ENCODE data around the gene DLGAP4.

Gene DLGAP4

GRCh38 chr20:36523341-36523740 lies 217.2 kb downstream of the DLGAP4 start:
- Histone ChIP-seq H3K36me3 (ENCODE audit: insufficient read depth, low read length) (peaks cover 18% of the 10 kb centered on the region), H3K9me3 (ENCODE audit: control insufficient read depth, insufficient read depth, low read length) (no peaks in the 10 kb centered on the region), H3K4me1 (ENCODE audit: insufficient read depth, low read length) (no peaks in the 10 kb centered on the region), H3K9ac (ENCODE audit: low read depth, low read length) (no peak overlapping the region)

DNA sequence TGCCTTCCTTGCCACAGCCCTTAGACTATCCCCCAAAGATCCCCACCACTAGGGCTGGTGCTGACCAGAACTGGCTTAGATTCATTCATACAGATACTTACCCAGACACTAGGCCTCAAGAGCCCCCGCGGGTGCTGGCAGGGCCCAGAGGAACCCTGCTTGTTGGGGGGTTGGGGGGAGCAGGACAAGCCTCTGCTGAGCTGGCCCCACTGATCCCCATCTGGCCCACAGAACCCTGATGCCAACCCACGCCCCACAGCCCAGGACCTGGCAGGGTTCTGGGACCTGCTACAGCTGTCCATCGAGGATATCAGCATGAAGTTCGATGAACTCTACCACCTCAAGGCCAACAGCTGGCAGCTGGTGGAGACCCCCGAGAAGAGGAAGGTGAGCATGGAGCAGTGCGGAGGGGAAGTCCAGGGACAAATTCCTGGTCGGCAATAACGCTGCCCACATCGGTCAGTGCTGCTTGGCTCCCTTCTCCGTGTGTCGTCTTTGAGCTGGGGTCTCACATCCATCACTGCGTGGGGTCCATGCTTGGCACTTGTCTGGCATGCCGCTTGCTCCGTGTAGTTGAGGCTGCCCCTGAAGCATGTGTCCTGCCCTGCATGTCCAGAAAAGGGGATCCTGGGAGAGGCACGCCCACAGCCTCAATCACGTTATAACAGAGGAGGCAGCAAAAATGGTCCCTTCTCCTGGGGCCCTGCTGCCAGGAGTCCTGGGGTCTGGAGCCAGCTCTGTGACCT lies 219.7 kb downstream of the DLGAP4 start:
- Histone ChIP-seq H3K36me3 (ENCODE audit: insufficient read depth, low read length) (peaks cover 18% of the 10 kb centered on the region), H3K9me3 (ENCODE audit: control insufficient read depth, insufficient read depth, low read length) (no peaks in the 10 kb centered on the region), H3K9ac (ENCODE audit: low read depth, low read length) (no peak overlapping the region), H3K4me1 (ENCODE audit: insufficient read depth, low read length) (no peaks in the 10 kb centered on the region)

DNA sequence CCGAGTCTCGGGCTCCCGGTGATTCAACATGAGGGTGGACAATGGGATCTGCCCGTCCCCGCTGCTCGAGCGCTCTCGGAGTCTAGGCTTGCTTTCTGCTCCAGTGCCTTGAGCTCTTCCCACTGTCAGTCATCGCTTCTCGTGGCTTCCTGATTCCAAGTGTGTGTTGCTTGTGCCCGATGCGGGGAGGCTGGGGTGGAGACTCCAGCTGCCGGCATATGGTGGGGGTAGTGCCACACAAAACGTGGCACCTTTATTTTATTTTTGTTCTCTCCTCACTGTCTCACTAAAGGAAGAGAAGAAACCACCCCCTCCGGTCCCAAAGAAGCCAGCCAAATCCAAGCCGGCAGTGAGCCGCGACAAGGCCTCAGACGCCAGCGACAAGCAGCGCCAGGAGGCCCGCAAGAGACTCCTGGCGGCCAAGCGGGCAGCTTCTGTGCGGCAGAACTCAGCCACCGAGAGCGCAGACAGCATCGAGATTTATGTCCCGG lies 220.4 kb downstream of the DLGAP4 start:
- H3K9ac ChIP-seq (ENCODE audit: low read depth, low read length), result no peak overlapping the region
- H3K9me3 ChIP-seq (ENCODE audit: control insufficient read depth, insufficient read depth, low read length), result no peaks in the 10 kb centered on the region
- H3K4me1 ChIP-seq (ENCODE audit: insufficient read depth, low read length), result no peaks in the 10 kb centered on the region
- peaks cover 18% of the 10 kb centered on the region for H3K36me3 ChIP-seq (ENCODE audit: insufficient read depth, low read length)

DNA sequence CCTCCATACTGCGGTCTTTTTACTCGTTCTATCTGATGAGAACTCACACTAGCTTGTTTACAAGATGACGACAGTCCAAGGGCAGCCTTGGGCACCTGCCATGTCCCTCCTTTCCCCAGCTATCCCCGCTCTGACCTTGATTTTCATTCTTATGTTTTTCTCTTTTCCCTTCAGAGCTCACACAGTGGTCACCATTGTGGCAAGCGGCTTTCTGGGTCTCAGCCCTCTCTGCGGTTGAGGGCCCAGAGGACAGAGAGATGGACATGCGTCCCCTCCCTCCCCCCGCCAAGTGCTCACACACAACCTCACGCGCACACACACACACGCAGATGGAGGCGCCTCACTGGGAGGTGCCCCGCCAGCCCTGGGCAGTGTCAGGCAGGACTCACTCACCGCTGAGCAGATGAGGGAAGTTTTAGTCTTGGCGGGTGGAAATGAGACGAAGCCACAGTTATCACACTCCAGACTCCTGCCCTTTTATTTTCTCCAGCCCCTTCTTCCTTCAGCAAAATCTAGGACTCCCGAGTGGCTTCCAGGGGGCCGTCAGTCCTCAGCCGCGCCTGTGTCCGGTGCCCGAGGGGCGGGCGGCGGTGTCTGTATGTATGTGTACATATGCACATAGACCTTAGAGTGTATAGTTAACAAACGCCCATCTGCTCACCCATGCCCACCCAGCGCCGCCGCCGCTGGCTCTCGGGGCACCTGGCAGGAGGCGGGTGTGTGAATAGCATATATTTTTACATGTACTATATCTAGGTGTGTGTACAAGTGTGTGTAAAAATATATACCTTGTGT lies 221.4 kb downstream of the DLGAP4 start:
- Histone ChIP-seq H3K9ac (ENCODE audit: low read depth, low read length) (no peak overlapping the region), H3K4me1 (ENCODE audit: insufficient read depth, low read length) (no peaks in the 10 kb centered on the region), H3K9me3 (ENCODE audit: control insufficient read depth, insufficient read depth, low read length) (no peaks in the 10 kb centered on the region), H3K36me3 (ENCODE audit: insufficient read depth, low read length) (peaks cover 18% of the 10 kb centered on the region)

DNA sequence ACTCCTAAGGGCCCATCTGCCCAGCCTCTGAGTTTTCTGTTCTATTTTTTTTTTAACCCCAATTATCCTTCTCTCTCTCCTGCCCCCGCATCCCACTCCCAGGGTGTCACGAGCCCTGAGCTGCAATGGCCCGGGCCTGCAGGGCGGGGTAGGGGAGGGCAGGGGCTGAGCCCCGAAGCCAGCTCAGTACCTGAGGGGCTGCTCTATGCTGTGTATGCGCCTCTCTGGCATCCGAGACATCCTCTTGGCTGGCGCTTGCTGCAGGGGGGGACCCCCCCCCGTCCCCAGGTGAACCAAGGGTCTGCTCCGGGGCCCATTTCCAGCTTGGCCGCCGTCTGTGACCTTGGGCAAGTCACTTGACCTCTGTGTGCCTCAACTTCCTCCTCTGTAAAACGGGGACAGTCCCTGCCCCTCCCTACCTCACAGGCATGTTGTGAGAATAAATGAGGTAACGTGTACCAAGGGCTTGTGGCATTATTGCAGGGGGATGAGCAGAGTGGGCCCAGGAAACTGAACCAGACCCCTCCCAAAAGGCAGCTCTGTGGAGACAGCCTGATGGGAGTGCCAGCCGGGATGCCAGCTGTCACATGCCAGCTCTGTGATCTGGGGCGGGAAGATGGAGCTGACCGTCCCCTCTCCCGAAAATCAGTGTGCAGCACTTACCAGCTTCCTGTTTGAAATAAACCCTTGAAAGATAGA lies 222.2 kb downstream of the DLGAP4 start:
- Histone ChIP-seq H3K9ac (ENCODE audit: low read depth, low read length) (no peak overlapping the region), H3K36me3 (ENCODE audit: insufficient read depth, low read length) (peaks cover 18% of the 10 kb centered on the region), H3K4me1 (ENCODE audit: insufficient read depth, low read length) (no peaks in the 10 kb centered on the region), H3K9me3 (ENCODE audit: control insufficient read depth, insufficient read depth, low read length) (no peaks in the 10 kb centered on the region)

- Histone ChIP-seq H3K36me3 (ENCODE audit: insufficient read depth, low read length) (peaks cover 16% of the 10 kb centered on the region), H3K9ac (ENCODE audit: low read depth, low read length) (no peak overlapping the region), H3K9me3 (ENCODE audit: control insufficient read depth, insufficient read depth, low read length) (no peaks in the 10 kb centered on the region), H3K4me1 (ENCODE audit: insufficient read depth, low read length) (no peaks in the 10 kb centered on the region)
These were observed 222.8 kb downstream of the DLGAP4 start for GRCh38 chr20:36528875-36529417.

GRCh38 chr20:36532388-36532787 lies 226.2 kb downstream of the DLGAP4 start:
- Histone ChIP-seq H3K9me3 (ENCODE audit: control insufficient read depth, insufficient read depth, low read length) (no peaks in the 10 kb centered on the region), H3K36me3 (ENCODE audit: insufficient read depth, low read length) (peaks cover under 1% of the 10 kb centered on the region; the same call in 1 of the 2 replicates), H3K9ac (ENCODE audit: low read depth, low read length) (no peak overlapping the region), H3K4me1 (ENCODE audit: insufficient read depth, low read length) (no peaks in the 10 kb centered on the region)

- no peaks in the 10 kb centered on the region for H3K9me3 ChIP-seq (ENCODE audit: control insufficient read depth, insufficient read depth, low read length)
- H3K36me3 ChIP-seq (ENCODE audit: insufficient read depth, low read length), result no peaks in the 10 kb centered on the region
- no peak overlapping the region for H3K9ac ChIP-seq (ENCODE audit: low read depth, low read length)
- H3K4me1 ChIP-seq (ENCODE audit: insufficient read depth, low read length), result no peaks in the 10 kb centered on the region
These were observed 226.7 kb downstream of the DLGAP4 start for GRCh38 chr20:36532822-36533221.

DNA sequence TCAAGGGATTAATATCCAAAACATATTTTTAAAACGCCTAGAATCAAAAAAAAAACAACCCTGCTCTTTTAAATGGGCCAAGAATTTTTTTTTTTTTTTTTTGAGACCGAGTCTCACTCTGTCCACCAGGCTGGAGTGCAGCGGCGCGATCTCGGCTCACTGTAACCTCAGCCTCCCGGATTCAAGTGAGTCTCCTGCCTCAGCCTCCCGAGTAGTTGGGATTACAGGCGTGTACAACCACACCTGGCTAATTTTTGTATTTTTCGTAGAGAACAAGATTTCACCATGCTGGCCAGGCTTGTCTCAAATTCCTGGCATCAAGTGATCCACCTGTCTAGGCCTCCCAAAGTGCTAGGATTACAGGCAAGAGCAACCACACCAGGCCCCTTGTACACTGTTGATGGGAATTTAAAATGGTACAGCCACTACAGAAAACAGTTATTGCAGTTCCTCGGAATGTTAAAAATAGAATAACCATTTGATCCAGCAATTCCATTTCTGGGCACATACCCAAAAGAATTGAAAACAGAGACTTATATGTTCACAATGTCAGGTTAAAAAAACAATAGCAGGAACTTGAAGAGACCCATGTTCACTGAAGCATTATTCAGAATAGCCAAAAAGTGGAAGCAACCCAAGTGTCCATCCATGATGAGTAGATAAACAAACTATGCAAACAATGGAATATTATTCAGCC lies 232.0 kb downstream of the DLGAP4 start:
- Histone ChIP-seq H3K9ac (ENCODE audit: low read depth, low read length) (no peak overlapping the region), H3K9me3 (ENCODE audit: control insufficient read depth, insufficient read depth, low read length) (no peaks in the 10 kb centered on the region), H3K36me3 (ENCODE audit: insufficient read depth, low read length) (no peaks in the 10 kb centered on the region), H3K4me1 (ENCODE audit: insufficient read depth, low read length) (peaks cover 11% of the 10 kb centered on the region)

- Histone ChIP-seq H3K9me3 (ENCODE audit: control insufficient read depth, insufficient read depth, low read length) (no peaks in the 10 kb centered on the region), H3K4me1 (ENCODE audit: insufficient read depth, low read length) (peaks cover 18% of the 10 kb centered on the region), H3K9ac (ENCODE audit: low read depth, low read length) (peak overlapping the region; percentile 82), H3K36me3 (ENCODE audit: insufficient read depth, low read length) (no peaks in the 10 kb centered on the region)
These were observed 234.5 kb downstream of the DLGAP4 start for GRCh38 chr20:36540551-36541211.

DNA sequence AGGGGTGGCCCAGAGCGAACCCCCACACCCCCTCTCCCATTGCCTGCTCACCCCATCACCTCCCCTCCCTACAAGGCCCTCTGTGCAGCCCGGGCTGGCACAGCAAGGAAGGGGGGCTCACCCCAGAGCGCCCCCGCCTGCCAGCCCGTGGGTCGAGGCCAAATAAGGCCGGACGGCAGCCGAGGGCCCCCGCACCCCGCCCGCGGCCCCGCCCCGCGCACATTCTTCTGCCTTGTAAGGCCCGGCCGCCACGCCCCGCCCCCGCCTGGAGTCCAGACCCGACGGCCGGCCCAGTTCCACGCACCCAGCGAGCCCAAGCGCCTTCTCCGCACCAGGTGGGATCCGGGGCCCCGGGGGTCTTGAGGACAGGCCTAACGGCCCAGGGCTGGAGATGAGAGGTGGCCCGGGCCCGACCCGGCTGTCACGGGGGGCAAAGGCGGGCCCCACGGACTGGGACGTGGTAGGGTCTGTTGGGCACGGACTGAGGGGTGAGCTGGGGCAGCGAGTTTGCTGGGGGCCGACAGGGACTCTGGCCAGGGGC lies 235.2 kb downstream of the DLGAP4 start, which contains the start of gene MYL9:
Gene MYL9 (plus strand): TSS at position 293 of the 541 bp plus-strand sequence. CDS start 3,366 bp downstream, outside the sequence.
- peaks cover 18% of the 10 kb centered on the region for H3K4me1 ChIP-seq (ENCODE audit: insufficient read depth, low read length)
- no peaks in the 10 kb centered on the region for H3K9me3 ChIP-seq (ENCODE audit: control insufficient read depth, insufficient read depth, low read length)
- no peaks in the 10 kb centered on the region for H3K36me3 ChIP-seq (ENCODE audit: insufficient read depth, low read length)
- peak within 1 kb of the TSS; percentile 82 for H3K9ac ChIP-seq (ENCODE audit: low read depth, low read length)

DNA sequence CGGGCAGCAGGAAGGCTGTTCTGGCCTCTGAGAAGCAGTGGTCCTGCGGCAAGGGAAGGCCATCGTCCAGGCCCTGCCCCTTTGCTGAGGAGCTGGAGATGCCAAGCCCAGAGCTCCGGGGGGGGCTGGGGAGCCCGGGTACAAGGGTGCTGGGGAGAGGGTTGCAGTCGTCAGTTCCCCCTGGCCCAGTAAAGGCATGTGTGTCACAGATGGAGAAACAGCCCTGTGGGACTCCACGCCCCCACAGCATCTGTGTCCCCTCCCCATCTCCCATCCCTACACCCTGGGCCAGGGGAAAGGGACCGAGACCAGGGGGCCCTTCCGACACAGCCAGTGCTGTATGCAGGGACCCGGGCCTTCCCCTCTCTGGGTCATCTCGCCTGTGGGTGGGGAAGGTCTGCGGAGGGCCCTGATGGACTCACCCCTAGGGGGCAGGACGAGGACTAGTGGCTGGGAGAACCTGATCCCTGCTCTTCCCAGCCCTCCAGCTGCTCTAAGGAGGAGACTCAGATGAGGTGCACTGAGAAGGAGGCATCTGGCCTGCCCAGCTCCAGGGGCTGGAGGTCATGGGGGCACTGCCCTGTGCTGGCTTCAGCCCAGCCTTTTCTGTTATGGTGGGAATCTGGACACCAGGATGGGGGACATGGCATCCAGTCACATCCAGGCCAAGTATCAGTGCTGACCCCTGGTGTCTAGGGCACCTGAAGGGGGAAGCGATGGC lies 235.8 kb downstream of the DLGAP4 start:
- peak overlapping the region; percentile 82 for H3K9ac ChIP-seq (ENCODE audit: low read depth, low read length)
- no peaks in the 10 kb centered on the region for H3K36me3 ChIP-seq (ENCODE audit: insufficient read depth, low read length)
- H3K4me1 ChIP-seq (ENCODE audit: insufficient read depth, low read length), result peaks cover 18% of the 10 kb centered on the region
- H3K9me3 ChIP-seq (ENCODE audit: control insufficient read depth, insufficient read depth, low read length), result no peaks in the 10 kb centered on the region

Measured in ES-I3 (cell line).